K562 (cell line): ENCODE data around the gene IRGQ. TPM values are rescaled to one million over a fixed set of nuclear protein-coding genes. Genes with fewer than 3 reads are reported as not detected.

Experiments used
- HDGF ChIP-seq: fragments of 450-650 bp; IDR thresholded peaks from 2 replicates; pipeline ENCODE4 v1.6.1; 2016
- ILK ChIP-seq: fragments of 450-650 bp; IDR thresholded peaks from 2 replicates; pipeline ENCODE4 v1.6.1; 2016; ENCODE audit warnings: missing genetic modification characterization, low read depth, mild to moderate bottlenecking, missing compliant biosample characterization, moderate library complexity, borderline replicate concordance
- NCOA4 ChIP-seq: fragments of 450-650 bp; IDR thresholded peaks from 2 replicates; pipeline ENCODE4 v1.6.1; 2018; ENCODE audit warnings: mild to moderate bottlenecking; ENCODE audit not compliant: partially characterized antibody
- NELFE ChIP-seq: IDR thresholded peaks from 2 replicates; pipeline ENCODE4 v1.6.1; 2011; ENCODE audit warnings: mild to moderate bottlenecking; ENCODE audit not compliant: insufficient read depth, insufficient read length
- RBM17 ChIP-seq: fragments of 200-400 bp; formaldehyde crosslinking; IDR thresholded peaks from 2 replicates; pipeline ENCODE4 v1.6.1; 2017; ENCODE audit warnings: low read depth, mild to moderate bottlenecking, low read length, borderline replicate concordance
- TARDBP ChIP-seq: fragments of 450-650 bp; IDR thresholded peaks from 2 replicates; pipeline ENCODE4 v1.6.1; 2016
- ZNF217 ChIP-seq: sonication (generic); formaldehyde crosslinking; IDR thresholded peaks from 2 replicates; pipeline ENCODE4 v1.8.0; 2022; ENCODE audit warnings: mild to moderate bottlenecking, missing genetic modification reagents
- polyA plus RNA-seq, 8 experiments: library from polyadenylated mRNA; depleted of rRNA in 4 of 8; stranded (reverse) in 5 of 8; unstranded in 3 of 8; fragments of >200 nt; fragmentation: Nextera tagmentation in 2 of 8; fragmentation: Illumina TruSeq in 1 of 8; extraction: Ambion mirVana in 2 of 8; extraction: Trizol in 1 of 8; gene quantifications; 2 replicates each; pipeline versions ENCODE4 v1.2.1 to v1.2.3, GENCODE V29; 2011 to 2014; ENCODE audit warnings: inconsistent platforms in 1 of 8, missing spikeins in 1 of 8
- total RNA-seq, 7 experiments: library from RNA; depleted of rRNA in 6 of 7; stranded (reverse); fragments of >200 nt in 6 of 7; fragmentation: Illumina TruSeq in 2 of 7; extraction: Trizol in 2 of 7; gene quantifications; 2 replicates each; pipeline versions ENCODE4 v1.2.1 to v1.2.3, GENCODE V29; 2011 to 2021; ENCODE audit warnings: low replicate concordance in 1 of 7
- TF ChIP-seq, protein P1 (sequence below): fragments of 200-800 bp; sonication (Bioruptor generic); IDR thresholded peaks from 2 replicates; pipeline ENCODE4 v1.6.1; 2016; ENCODE audit warnings: missing genetic modification characterization, missing compliant biosample characterization
- TF ChIP-seq, protein P2 (sequence below): IDR thresholded peaks from 2 replicates; pipeline ENCODE4 v1.6.1; 2011; ENCODE audit warnings: borderline replicate concordance, low read depth, mild to moderate bottlenecking, moderate library complexity, low read length; ENCODE audit not compliant: insufficient read depth, poor library complexity, severe bottlenecking
- TF ChIP-seq, protein P3 (sequence below): fragments of 250-450 bp; sonication (Bioruptor Pico); IDR thresholded peaks from 2 replicates; pipeline ENCODE4 v1.4.0; 2020; ENCODE audit warnings: mild to moderate bottlenecking, moderate library complexity
- TF ChIP-seq, protein P4 (sequence below): fragments of 250-450 bp; sonication (Bioruptor Pico); IDR thresholded peaks from 2 replicates; pipeline ENCODE4 v1.5.1; 2021; ENCODE audit warnings: mild to moderate bottlenecking
- TF ChIP-seq, protein P5 (sequence below): fragments of 450-650 bp; IDR thresholded peaks from one replicate; pipeline ENCODE4 v1.6.1; 2018; ENCODE audit warnings: mild to moderate bottlenecking, moderate library complexity; ENCODE audit not compliant: partially characterized antibody

The IRGQ gene
- total and polyA plus RNA-seq, 9 of the 15 experiments (the other 6 are each of a cell fraction or from before 2014, with no cell fraction given) = 3.5 to 19.2 (median 7.9) TPM

DNA sequence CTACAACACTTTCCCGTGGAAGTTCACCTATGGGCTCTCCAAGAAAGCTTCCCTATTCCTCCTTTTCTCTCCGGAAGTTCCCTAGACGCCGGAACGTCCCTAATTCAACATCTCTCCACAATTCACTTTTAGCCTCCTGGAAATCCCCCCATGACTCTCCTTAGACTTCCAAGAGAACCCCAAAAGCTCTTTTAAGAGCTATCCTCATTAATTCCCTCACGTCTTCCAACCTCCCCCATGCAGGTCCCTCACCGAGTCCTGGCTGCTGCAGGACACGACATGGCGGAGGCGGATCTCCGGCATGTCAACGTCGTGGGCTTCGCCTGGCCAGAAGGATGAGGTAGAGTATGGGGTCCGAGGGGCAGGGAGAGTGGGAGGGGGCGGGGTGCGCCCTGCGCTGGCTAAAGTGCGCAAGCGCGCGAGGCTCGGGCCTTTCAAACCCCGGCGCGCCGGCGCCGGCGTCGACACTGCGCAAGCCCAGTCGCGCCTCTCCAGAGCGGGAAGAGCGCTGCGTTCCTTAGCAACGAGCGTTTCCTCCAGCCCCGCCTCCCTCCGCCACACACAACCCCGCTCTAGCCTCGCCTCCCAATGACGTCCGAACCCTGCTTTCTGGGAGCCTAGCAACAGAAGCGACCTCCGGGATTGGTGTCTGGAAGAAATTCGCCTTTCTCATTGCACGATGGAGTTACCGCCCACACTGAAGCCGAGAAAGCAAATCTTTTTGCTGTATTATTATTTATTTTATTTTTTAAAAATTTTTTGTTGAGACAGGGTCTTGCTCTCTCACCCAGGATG is 20.6 kb downstream of the IRGQ start, which contains the start of the genes PINLYP and XRCC1 (continued):
- TF ChIP-seq, protein P1, sequence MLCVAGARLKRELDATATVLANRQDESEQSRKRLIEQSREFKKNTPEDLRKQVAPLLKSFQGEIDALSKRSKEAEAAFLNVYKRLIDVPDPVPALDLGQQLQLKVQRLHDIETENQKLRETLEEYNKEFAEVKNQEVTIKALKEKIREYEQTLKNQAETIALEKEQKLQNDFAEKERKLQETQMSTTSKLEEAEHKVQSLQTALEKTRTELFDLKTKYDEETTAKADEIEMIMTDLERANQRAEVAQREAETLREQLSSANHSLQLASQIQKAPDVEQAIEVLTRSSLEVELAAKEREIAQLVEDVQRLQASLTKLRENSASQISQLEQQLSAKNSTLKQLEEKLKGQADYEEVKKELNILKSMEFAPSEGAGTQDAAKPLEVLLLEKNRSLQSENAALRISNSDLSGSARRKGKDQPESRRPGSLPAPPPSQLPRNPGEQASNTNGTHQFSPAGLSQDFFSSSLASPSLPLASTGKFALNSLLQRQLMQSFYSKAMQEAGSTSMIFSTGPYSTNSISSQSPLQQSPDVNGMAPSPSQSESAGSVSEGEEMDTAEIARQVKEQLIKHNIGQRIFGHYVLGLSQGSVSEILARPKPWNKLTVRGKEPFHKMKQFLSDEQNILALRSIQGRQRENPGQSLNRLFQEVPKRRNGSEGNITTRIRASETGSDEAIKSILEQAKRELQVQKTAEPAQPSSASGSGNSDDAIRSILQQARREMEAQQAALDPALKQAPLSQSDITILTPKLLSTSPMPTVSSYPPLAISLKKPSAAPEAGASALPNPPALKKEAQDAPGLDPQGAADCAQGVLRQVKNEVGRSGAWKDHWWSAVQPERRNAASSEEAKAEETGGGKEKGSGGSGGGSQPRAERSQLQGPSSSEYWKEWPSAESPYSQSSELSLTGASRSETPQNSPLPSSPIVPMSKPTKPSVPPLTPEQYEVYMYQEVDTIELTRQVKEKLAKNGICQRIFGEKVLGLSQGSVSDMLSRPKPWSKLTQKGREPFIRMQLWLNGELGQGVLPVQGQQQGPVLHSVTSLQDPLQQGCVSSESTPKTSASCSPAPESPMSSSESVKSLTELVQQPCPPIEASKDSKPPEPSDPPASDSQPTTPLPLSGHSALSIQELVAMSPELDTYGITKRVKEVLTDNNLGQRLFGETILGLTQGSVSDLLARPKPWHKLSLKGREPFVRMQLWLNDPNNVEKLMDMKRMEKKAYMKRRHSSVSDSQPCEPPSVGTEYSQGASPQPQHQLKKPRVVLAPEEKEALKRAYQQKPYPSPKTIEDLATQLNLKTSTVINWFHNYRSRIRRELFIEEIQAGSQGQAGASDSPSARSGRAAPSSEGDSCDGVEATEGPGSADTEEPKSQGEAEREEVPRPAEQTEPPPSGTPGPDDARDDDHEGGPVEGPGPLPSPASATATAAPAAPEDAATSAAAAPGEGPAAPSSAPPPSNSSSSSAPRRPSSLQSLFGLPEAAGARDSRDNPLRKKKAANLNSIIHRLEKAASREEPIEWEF = no peak
- TF ChIP-seq NCOA4 = no peak
- TF ChIP-seq, protein P2, sequence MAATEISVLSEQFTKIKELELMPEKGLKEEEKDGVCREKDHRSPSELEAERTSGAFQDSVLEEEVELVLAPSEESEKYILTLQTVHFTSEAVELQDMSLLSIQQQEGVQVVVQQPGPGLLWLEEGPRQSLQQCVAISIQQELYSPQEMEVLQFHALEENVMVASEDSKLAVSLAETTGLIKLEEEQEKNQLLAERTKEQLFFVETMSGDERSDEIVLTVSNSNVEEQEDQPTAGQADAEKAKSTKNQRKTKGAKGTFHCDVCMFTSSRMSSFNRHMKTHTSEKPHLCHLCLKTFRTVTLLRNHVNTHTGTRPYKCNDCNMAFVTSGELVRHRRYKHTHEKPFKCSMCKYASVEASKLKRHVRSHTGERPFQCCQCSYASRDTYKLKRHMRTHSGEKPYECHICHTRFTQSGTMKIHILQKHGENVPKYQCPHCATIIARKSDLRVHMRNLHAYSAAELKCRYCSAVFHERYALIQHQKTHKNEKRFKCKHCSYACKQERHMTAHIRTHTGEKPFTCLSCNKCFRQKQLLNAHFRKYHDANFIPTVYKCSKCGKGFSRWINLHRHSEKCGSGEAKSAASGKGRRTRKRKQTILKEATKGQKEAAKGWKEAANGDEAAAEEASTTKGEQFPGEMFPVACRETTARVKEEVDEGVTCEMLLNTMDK = no peak
- no peak for TF ChIP-seq ILK (tag)
- TF ChIP-seq, protein P3, sequence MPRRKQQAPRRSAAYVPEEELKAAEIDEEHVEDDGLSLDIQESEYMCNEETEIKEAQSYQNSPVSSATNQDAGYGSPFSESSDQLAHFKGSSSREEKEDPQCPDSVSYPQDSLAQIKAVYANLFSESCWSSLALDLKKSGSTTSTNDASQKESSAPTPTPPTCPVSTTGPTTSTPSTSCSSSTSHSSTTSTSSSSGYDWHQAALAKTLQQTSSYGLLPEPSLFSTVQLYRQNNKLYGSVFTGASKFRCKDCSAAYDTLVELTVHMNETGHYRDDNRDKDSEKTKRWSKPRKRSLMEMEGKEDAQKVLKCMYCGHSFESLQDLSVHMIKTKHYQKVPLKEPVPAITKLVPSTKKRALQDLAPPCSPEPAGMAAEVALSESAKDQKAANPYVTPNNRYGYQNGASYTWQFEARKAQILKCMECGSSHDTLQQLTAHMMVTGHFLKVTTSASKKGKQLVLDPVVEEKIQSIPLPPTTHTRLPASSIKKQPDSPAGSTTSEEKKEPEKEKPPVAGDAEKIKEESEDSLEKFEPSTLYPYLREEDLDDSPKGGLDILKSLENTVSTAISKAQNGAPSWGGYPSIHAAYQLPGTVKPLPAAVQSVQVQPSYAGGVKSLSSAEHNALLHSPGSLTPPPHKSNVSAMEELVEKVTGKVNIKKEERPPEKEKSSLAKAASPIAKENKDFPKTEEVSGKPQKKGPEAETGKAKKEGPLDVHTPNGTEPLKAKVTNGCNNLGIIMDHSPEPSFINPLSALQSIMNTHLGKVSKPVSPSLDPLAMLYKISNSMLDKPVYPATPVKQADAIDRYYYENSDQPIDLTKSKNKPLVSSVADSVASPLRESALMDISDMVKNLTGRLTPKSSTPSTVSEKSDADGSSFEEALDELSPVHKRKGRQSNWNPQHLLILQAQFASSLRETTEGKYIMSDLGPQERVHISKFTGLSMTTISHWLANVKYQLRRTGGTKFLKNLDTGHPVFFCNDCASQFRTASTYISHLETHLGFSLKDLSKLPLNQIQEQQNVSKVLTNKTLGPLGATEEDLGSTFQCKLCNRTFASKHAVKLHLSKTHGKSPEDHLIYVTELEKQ (CRISPR knock-in tag) = no peak
- TF ChIP-seq NELFE = no peak
- no peak for TF ChIP-seq HDGF
- TF ChIP-seq, protein P4, sequence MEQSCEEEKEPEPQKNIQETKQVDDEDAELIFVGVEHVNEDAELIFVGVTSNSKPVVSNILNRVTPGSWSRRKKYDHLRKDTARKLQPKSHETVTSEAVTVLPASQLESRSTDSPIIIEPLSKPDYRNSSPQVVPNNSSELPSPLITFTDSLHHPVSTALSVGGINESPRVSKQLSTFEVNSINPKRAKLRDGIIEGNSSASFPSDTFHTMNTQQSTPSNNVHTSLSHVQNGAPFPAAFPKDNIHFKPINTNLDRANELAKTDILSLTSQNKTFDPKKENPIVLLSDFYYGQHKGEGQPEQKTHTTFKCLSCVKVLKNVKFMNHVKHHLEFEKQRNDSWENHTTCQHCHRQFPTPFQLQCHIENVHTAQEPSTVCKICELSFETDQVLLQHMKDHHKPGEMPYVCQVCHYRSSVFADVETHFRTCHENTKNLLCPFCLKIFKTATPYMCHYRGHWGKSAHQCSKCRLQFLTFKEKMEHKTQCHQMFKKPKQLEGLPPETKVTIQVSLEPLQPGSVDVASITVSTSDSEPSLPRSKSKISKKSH = no peak
- TF ChIP-seq, protein P5, sequence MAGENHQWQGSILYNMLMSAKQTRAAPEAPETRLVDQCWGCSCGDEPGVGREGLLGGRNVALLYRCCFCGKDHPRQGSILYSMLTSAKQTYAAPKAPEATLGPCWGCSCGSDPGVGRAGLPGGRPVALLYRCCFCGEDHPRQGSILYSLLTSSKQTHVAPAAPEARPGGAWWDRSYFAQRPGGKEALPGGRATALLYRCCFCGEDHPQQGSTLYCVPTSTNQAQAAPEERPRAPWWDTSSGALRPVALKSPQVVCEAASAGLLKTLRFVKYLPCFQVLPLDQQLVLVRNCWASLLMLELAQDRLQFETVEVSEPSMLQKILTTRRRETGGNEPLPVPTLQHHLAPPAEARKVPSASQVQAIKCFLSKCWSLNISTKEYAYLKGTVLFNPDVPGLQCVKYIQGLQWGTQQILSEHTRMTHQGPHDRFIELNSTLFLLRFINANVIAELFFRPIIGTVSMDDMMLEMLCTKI = no peak
- TF ChIP-seq TARDBP = no peak
- TF ChIP-seq RBM17 = no peak
- TF ChIP-seq ZNF217 (CRISPR knock-in tag) = no peak
